Activated naive CD4-positive, alpha-beta T cell treated with anti-CD3 and anti-CD28 coated beads, Interleukin-2, amount 10 ng/mL, durations not matched to agents 7 days and 5 days (primary cell): ENCODE results near the gene SLC5A5.

Experiments used
- CTCF ChIA-PET: fragments of 350-600 bp; sonication (Branson Sonifier 250); formaldehyde crosslinking; loops from one replicate; lab custom pipeline; 2021; ENCODE audit warnings: antibody characterized with exemption; lab: Charles Lee
- DNase-seq: peaks from one replicate; pipeline ENCODE4 v3.0.0-alpha.2; 2020
- H3K27ac Mint-ChIP-seq: one replicate; pipeline ENCODE4 v1.8.0; 2021; ENCODE audit warnings: mild to moderate bottlenecking, moderate library complexity, mixed read lengths
- H3K27me3 Mint-ChIP-seq: one replicate; pipeline ENCODE4 v1.8.0; 2021; ENCODE audit warnings: mild to moderate bottlenecking, mixed read lengths
- H3K36me3 Mint-ChIP-seq: one replicate; pipeline ENCODE4 v1.8.0; 2021; ENCODE audit warnings: mixed read lengths
- H3K4me1 Mint-ChIP-seq: one replicate; pipeline ENCODE4 v1.8.0; 2021; ENCODE audit warnings: mixed read lengths
- H3K4me3 Mint-ChIP-seq: one replicate; pipeline ENCODE4 v1.8.0; 2021; ENCODE audit warnings: mild to moderate bottlenecking, moderate library complexity, mixed read lengths
- H3K9me3 Mint-ChIP-seq: one replicate; pipeline ENCODE4 v1.8.0; 2021; ENCODE audit warnings: mixed read lengths

Gene SLC5A5

DNA sequence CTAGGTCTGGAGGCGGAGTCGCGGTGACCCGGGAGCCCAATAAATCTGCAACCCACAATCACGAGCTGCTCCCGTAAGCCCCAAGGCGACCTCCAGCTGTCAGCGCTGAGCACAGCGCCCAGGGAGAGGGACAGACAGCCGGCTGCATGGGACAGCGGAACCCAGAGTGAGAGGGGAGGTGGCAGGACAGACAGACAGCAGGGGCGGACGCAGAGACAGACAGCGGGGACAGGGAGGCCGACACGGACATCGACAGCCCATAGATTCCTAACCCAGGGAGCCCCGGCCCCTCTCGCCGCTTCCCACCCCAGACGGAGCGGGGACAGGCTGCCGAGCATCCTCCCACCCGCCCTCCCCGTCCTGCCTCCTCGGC lies at the start of gene SLC5A5:
SLC5A5 (plus strand) TSS at position 68 of the 373 bp plus-strand sequence. CDS start 375 bp downstream, outside the sequence.
- Mint-ChIP-seq H3K27me3 (peaks cover 3% of the 10 kb centered on the region), H3K4me1 (peaks cover 31% of the 10 kb centered on the region), H3K27ac (peak within 1 kb of the TSS; percentile 87), H3K4me3 (peak within 1 kb of the TSS; percentile 90), H3K36me3 (peaks cover 4% of the 10 kb centered on the region), H3K9me3 (no peaks in the 10 kb centered on the region)
- peak; percentile 58 for DNase-seq
- CTCF ChIA-PET: interaction anchor here (0.7 to 4.6 kb wide), 4 partner anchors 13 to 74 kb away, joined by 3 to 37 read pairs (median 12); partner anchors contain the start of genes CCDC124 and RPL18A

DNA sequence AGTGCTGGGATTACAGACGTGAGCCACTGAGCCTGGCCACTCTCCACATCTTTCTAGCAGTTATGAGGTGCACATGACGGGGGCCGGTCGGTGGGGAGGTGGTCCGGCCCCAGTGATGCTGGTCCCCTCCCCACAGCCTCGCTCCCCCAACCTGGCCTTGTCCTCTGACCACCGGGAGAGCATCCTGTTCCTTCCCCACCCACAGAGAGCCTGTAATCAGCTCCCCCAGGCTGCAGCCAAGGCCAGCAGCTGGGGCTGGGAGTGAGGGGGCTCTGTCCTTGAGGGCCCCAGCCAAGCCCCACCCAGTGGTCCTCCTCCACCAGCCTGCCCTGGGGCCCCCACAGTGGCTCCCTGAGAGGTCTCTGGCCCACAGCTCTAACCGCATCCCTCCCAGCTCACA lies 47.4 kb upstream of the SLC5A5 start:
- CTCF ChIA-PET: no interaction called here
- Mint-ChIP-seq H3K4me3 (no peak overlapping the region), H3K4me1 (no peaks in the 10 kb centered on the region), H3K36me3 (peaks cover 23% of the 10 kb centered on the region), H3K27me3 (no peaks in the 10 kb centered on the region), H3K27ac (peak overlapping the region; percentile 52), H3K9me3 (no peaks in the 10 kb centered on the region)
- no peak for DNase-seq

DNA sequence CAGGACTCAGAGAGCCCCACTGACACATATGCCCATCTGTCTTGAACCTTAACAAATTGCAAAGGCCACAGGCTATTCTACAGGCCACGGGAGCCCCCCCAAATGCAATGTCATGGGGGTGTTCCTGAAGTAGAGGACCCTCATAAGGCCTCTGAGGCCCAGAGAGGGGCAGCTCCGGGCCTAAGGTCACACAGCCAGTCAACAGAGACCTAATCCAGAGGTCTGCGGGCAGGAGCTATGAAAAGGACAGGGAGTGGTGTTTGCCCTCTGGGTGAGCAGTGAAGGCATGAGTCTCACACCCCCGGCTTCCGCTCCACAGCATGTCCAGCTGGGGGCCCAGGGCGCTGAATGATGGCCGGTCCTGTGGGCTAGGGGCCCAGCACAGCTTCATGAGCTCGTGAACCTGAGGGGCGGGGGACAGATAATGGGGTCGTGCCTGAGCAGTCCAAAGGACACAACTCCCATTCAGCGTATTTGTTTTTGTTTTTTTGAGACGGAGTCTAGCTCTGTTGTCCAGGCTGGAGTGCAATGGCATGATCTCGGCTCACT lies 45.2 kb upstream of the SLC5A5 start:
- peaks cover 39% of the 10 kb centered on the region for H3K36me3 Mint-ChIP-seq
- no peak overlapping the region for H3K4me3 Mint-ChIP-seq
- peak overlapping the region; percentile 14 for H3K27ac Mint-ChIP-seq
- no peaks in the 10 kb centered on the region for H3K4me1 Mint-ChIP-seq
- H3K27me3 Mint-ChIP-seq: no peaks in the 10 kb centered on the region
- CTCF ChIA-PET: interaction anchor here (0.9 kb wide), 1 partner anchor 33 kb away, joined by 3 read pairs; the partner anchor contains the start of gene RPL18A
- DNase-seq: no peak
- no peaks in the 10 kb centered on the region for H3K9me3 Mint-ChIP-seq

DNA sequence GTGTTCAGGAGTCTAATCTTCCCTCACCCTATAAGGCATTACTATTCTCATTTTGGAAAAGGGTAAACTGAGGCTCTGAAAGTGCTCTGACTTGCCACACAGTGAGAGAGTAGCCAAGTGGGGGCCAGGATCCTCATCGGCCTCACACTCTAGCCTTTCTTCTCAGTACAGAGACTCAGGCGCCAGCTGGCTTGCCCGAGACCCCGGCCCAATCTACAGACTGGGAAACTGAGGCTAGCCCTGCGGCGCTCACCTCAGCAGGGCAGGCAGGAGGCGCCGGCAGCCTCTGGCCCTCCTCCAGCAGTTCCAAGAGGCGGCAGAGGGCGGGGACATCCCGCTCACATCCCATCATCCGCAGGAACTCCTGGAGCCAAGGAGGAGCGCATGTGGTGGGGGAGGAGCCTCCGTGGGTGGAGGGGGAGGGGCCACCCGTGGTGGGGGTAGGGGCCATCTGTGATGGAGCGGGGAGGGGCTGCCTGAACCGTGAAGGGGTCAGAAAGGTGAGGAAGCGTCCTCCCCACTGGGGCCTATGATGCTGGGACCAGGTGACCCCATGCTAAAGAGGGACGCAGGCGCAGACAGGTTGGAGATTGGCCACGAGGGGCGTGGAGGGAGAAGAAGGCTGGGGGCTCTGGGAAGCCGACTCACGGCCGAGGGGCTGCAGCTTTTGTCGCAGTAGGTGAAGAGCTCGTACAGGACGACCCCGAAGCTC lies 41.7 kb upstream of the SLC5A5 start:
- H3K36me3 Mint-ChIP-seq: peaks cover 65% of the 10 kb centered on the region
- H3K4me1 Mint-ChIP-seq: peaks cover 8% of the 10 kb centered on the region
- no peak for DNase-seq
- H3K4me3 Mint-ChIP-seq: no peak overlapping the region
- H3K27ac Mint-ChIP-seq: peak overlapping the region; percentile 33
- CTCF ChIA-PET: no interaction called here
- peaks cover 3% of the 10 kb centered on the region for H3K9me3 Mint-ChIP-seq
- H3K27me3 Mint-ChIP-seq: no peaks in the 10 kb centered on the region

DNA sequence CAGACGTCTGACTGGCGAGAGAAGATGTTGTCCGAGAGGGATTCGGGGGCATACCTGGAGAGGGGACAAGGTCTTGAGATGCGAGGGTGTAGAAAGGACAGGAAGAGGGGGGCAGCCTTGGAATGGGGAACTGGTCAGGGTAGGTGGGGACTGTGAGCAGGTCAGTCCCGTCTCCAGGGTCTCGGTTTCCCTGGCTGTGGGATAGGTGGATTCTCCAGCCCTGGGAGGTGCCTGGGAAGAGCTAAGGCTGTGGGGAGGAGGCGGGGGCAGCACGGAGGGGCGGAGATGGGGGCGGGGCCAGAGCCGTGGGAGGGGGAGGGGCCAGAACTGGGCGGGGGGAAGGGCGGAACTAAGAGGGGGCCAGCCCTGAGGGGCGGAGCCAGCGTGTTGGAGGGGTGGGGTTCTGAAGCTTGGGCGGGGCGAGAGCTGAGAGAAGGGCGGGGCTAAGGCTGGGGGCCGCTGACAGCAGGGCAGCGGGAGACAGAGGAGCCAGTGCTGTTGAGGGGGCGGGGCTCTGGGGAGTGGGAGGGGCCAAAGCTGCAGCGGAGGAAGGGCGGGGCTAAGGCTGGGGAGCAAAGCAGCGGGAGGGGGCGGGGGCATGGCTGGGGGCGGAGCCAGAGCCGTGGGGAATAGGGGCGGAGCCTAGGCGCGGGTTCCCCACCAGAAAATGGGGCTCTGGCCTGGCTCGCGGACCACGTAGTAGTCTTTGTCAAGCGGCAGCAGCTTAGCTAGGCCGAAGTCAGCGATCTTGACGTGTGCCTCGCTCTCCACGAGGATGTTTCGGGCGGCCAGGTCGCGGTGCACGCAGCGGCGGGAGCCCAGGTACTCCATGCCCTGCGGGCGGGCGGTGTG lies 41.0 kb upstream of the SLC5A5 start:
- peaks cover 15% of the 10 kb centered on the region for H3K4me1 Mint-ChIP-seq
- DNase-seq: peak; percentile 67
- no peak overlapping the region for H3K4me3 Mint-ChIP-seq
- H3K27me3 Mint-ChIP-seq: no peaks in the 10 kb centered on the region
- peak overlapping the region; percentile 33 for H3K27ac Mint-ChIP-seq
- CTCF ChIA-PET: no interaction called here
- peaks cover 8% of the 10 kb centered on the region for H3K9me3 Mint-ChIP-seq
- peaks cover 69% of the 10 kb centered on the region for H3K36me3 Mint-ChIP-seq

DNA sequence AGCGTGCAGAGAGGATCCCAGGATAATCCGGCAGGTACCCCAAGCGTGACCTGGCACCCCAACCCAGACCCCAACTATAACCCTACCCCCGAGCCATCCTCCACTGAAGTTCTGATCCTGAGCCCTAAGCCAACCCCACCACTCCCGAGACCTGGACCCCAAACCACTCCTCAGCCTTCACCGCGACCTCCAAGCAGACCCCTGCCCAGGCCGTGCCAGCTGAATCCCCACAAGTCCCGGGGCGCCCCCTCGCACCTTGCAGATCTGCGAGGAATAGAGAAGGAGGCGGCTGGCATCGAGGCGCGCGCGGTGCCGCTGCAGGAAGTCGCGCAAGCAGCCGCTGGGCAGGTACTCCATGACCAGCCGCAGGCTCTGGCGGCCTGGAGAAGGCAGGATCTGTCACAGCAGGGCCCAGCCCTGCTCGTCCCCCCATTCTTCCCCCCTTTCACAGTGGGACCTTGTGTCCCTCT lies 40.3 kb upstream of the SLC5A5 start:
- peaks cover 17% of the 10 kb centered on the region for H3K4me1 Mint-ChIP-seq
- CTCF ChIA-PET: no interaction called here

DNA sequence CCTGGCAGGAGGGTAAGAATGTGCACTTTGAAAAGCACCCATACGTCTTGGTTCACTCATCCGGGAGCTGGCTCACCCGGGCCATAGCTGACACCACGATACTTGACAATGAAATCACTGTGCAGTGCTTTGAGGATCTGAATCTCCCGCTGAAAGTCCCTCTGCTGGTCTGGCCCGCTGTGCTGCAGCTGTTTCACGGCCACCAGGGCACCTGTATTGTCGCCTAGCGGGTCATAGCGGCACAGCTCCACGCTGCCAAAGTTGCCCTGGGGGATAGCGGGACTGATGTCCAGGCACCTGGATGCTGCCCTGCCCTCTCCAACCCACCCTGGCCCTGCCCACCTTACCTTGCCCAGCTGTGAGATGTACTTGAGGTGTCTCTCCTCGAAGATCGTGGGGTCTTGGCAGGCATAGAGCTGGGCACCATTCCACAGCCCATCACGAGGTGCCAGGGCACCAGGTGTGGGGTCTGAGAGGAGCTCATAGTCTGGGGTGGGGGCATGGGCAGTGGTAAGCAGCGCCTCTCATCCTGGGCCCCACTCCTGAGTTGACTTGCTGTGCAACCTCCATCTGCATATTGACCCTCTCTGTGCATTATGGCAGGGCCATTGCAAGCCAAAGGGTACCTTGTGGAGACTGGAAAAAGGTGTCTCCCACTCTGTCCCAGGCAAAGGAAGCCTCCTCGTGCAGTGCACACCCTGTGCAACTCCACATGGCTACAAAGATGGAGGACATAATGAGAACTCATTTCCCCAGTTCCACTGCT lies 39.1 kb upstream of the SLC5A5 start:
- CTCF ChIA-PET: interaction anchor here (1.8 kb wide), 1 partner anchor 23 kb away, joined by 5 read pairs; no protein-coding TSS in a partner anchor
- H3K36me3 Mint-ChIP-seq: peaks cover 75% of the 10 kb centered on the region
- H3K9me3 Mint-ChIP-seq: peaks cover 8% of the 10 kb centered on the region
- H3K27me3 Mint-ChIP-seq: no peaks in the 10 kb centered on the region
- no peak for DNase-seq
- H3K27ac Mint-ChIP-seq: peak overlapping the region; percentile 37
- peaks cover 20% of the 10 kb centered on the region for H3K4me1 Mint-ChIP-seq
- H3K4me3 Mint-ChIP-seq: no peak overlapping the region

More for the DNA sequence above, 40.3 kb upstream of the SLC5A5 start:
- no peaks in the 10 kb centered on the region for H3K27me3 Mint-ChIP-seq
- DNase-seq: no peak
- H3K4me3 Mint-ChIP-seq: no peak overlapping the region
- H3K36me3 Mint-ChIP-seq: peaks cover 73% of the 10 kb centered on the region
- peaks cover 8% of the 10 kb centered on the region for H3K9me3 Mint-ChIP-seq
- no peak overlapping the region for H3K27ac Mint-ChIP-seq

DNA sequence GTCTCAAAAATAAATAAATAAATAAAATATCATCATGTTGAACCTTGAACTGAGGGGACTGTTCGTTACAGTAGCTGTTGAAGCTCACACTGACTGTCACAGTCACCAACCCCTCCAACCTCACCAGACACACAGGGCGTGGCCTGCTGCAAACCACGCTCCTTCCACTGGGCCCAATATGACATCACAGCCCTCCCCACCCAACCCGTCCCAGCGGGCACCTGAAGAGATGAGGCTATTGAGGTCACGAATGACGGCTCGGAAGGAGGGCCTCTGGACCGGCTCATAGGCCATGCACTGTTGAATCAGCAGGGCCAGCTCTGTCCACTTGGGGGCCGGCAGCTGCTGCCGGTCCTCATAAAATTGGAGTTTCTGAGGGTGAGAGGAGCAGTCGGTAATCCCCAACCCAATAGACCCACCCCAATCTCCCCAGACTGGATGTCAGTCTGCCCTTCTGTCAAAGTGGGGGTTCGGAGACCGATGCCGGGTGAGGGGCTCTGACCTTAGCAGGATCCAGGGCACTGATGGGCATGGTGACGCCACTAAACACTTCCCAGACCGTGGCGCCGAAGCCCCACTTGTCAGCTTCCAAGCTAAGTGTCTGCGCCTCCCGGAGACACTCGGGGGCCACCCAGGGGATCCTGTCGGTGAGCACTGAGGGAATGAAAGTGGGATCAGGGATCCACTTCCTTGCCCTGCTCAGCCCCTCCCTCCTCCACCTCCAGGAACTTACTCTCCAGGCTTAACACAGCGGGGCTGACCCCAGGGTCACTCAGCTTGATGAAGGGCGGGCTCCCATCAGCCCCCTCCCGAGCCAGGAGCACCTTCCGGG lies 37.2 kb upstream of the SLC5A5 start:
- Mint-ChIP-seq H3K9me3 (peaks cover 8% of the 10 kb centered on the region), H3K4me3 (no peak overlapping the region), H3K27me3 (no peaks in the 10 kb centered on the region), H3K27ac (peak overlapping the region; percentile 42), H3K36me3 (peaks cover 82% of the 10 kb centered on the region), H3K4me1 (peaks cover 24% of the 10 kb centered on the region)
- CTCF ChIA-PET: interaction anchor here (0.6 to 1.0 kb wide), 2 partner anchors 25 to 95 kb away, joined by 3 read pairs; partner anchors contain the start of gene RPL18A
- DNase-seq: no peak

DNA sequence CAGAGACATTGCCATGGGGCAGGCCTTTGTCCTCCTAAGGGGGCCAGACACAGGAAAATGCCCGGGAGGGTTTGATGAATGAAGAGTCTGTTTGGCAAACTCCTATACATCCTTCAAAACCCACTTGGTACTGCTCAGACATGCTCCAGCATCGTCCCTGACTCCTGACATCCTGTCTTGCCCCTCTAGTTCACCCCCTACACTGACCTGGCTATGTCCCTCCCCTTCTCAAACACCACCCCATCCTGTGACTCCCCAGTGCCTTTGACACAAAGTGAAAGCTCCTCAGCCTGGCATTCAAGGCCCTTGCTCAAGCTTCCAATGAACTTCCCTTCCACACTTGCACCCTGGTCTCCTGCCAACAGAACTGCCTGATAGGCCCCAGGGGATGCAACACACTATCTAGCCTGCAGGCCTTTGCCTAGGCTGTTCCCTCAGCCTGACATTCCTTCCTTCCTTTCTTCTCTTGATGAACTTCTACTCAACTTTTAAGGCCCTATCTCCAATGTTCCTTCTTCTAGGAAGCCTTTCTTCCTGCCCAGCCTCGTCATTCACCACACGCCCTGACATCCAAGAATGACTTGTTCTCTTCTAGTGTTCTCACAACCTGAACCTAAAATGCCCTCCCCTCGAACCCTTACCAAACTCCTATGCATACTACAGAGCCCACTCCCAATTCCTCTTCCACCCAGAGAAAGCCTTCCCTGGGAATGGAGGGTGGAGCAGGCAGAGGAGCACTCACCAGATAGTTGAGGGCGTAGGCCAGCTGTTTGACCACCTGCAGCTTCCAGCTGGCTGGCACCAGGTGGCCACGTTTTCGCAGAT lies 36.4 kb upstream of the SLC5A5 start:
- Mint-ChIP-seq H3K36me3 (peaks cover 82% of the 10 kb centered on the region), H3K4me3 (no peak overlapping the region), H3K27me3 (no peaks in the 10 kb centered on the region), H3K4me1 (peaks cover 24% of the 10 kb centered on the region), H3K9me3 (peaks cover 8% of the 10 kb centered on the region), H3K27ac (peak overlapping the region; percentile 42)
- CTCF ChIA-PET: interaction anchor here (1.0 kb wide), 1 partner anchor 24 kb away, joined by 3 read pairs; the partner anchor contains the start of gene RPL18A
- no peak for DNase-seq

DNA sequence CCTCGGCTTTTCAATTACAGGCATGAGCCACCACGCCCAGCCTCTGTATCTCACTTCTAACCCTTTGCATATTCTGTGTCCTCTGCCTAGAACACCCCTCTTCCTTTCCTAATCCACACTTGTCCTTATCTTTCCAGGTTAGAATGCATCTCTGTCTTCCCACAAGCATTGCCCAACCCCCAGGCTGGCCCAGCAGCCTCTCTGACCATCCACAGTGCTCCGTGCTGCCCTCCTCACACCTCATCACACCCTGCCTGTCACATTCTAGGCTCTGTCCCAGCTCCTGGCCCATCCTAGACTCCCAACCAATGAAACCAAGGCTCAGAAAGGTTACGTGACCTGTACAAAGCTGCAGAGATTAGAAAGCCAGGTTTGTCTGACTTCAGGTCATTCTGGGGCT lies 35.2 kb upstream of the SLC5A5 start:
- H3K4me1 Mint-ChIP-seq: peaks cover 28% of the 10 kb centered on the region
- CTCF ChIA-PET: no interaction called here
- H3K27me3 Mint-ChIP-seq: no peaks in the 10 kb centered on the region
- peaks cover 8% of the 10 kb centered on the region for H3K9me3 Mint-ChIP-seq
- peaks cover 82% of the 10 kb centered on the region for H3K36me3 Mint-ChIP-seq
- no peak for DNase-seq
- H3K4me3 Mint-ChIP-seq: no peak overlapping the region
- H3K27ac Mint-ChIP-seq: no peak overlapping the region

DNA sequence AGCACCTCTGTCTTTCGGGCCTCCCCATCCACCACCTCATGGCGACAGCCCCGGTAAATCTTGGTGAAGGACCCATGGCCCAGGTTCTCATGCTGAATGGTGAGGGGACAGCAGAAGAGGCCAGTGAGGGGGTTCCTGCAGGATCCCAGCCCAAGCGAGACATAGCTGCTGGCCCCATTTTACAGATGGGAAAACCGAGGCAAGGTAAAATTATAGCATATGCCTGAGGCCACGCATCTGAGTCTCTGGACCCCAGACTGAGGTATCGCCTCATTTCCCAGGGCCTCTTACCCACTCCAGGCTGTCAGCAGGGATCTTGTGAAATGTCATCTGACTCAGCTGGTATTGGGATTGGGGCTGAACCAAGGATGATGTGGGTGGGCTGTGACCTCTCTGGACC lies 33.8 kb upstream of the SLC5A5 start:
- Mint-ChIP-seq H3K27ac (no peak overlapping the region), H3K27me3 (no peaks in the 10 kb centered on the region), H3K9me3 (peaks cover 5% of the 10 kb centered on the region), H3K4me3 (no peak overlapping the region), H3K36me3 (peaks cover 77% of the 10 kb centered on the region), H3K4me1 (peaks cover 28% of the 10 kb centered on the region)
- CTCF ChIA-PET: no interaction called here
- no peak for DNase-seq

DNA sequence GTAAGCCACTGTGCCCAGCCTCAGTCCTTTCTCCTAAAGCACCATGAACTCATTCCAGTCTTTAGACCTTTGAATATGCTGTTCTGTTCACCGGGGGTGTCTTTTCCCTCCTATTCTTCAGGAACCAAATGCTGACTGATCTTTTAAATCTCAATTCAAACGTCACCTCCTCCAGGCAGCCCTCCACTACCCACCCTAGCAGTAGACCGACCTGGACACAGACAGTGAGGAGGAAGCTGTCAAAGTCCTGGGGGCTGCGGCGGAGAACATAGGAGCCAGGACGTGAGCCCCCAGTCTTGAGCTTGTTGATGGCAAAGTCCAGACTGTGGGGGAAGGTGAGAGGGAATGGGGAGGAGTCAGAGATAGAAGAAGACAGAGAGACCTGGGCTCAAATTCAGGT lies 31.7 kb upstream of the SLC5A5 start:
- peaks cover 5% of the 10 kb centered on the region for H3K9me3 Mint-ChIP-seq
- CTCF ChIA-PET: interaction anchor here (1.0 kb wide), 1 partner anchor 15 kb away, joined by 3 read pairs; no protein-coding TSS in a partner anchor
- peaks cover 38% of the 10 kb centered on the region for H3K4me1 Mint-ChIP-seq
- H3K27me3 Mint-ChIP-seq: no peaks in the 10 kb centered on the region
- DNase-seq: no peak
- no peak overlapping the region for H3K4me3 Mint-ChIP-seq
- H3K36me3 Mint-ChIP-seq: peaks cover 82% of the 10 kb centered on the region
- peak overlapping the region; percentile 28 for H3K27ac Mint-ChIP-seq
